Measurements from ENCODE around the gene BTG4. TPM values are rescaled to one million over a fixed set of nuclear protein-coding genes. Genes with fewer than 3 reads are reported as not detected.

BTG4 gene
- total RNA-seq, result not detected

- DNase-seq, result peak; percentile 5 to 21
- Histone ChIP-seq H3K27ac (no peak within 1 kb of the TSS), H3K4me3 (replicated peaks in 1 of 3) (peak within 1 kb of the TSS in 2 of 3 donors; percentile 41 to 45), H3K9me3 (no peaks in the 10 kb centered on the region), H3K4me1 (peaks cover 0 to 11% of the 10 kb centered on the region in 2 donors), H3K27me3 (no peaks in the 10 kb centered on the region), H3K36me3 (no peaks in the 10 kb centered on the region)
- TF ChIP-seq CTCF (IDR thresholded peaks at IDR 0.05), result peak in 1 of 6 experiments; percentile 14
- no peak for TF ChIP-seq POLR2A (IDR thresholded peaks at IDR 0.05)
- intact Hi-C loops (cut with DNase I), result no loop called here
- whole genome bisulfite sequencing, 2 donors, result 4 to 5% methylated on average over 34 to 77 of the region's 90 CpGs
These were observed at the start of gene BTG4 for GRCh38 chr11:111512296-111513239. BTG4 (minus strand) TSS chr11:111512386; CDS start chr11:111498776, 13,610 bp downstream.

GRCh38 chr11:111561791-111562325, 49.7 kb upstream of the BTG4 start:
- H3K27me3 ChIP-seq, result no peaks in the 10 kb centered on the region
- H3K4me1 ChIP-seq, result no peaks in the 10 kb centered on the region
- H3K9me3 ChIP-seq, result no peaks in the 10 kb centered on the region
- H3K36me3 ChIP-seq, result peaks cover 0 to 5% of the 10 kb centered on the region in 2 donors
- 75 to 80% methylated on average over 3 of the region's 3 CpGs for WGBS, 2 donors
- no peak for DNase-seq
- no peak overlapping the region for H3K27ac ChIP-seq
- intact Hi-C loops (cut with DNase I), result loop anchor here (10.0 kb wide), 1 partner anchor 283 kb away; no protein-coding TSS in a partner anchor
- H3K4me3 ChIP-seq (replicated peaks in 1 of 3), result no peak overlapping the region
- TF ChIP-seq POLR2A (IDR thresholded peaks at IDR 0.05) (no peak), CTCF (IDR thresholded peaks at IDR 0.05) (no peak)

GRCh38 chr11:111561306-111561705, 49.1 kb upstream of the BTG4 start:
- H3K9me3 ChIP-seq, result no peaks in the 10 kb centered on the region
- H3K27ac ChIP-seq, result peak overlapping the region in 1 of 3 donors; percentile 39
- H3K4me1 ChIP-seq, result no peaks in the 10 kb centered on the region
- intact Hi-C loops (cut with DNase I), result loop anchor here (10.0 kb wide), 1 partner anchor 283 kb away; no protein-coding TSS in a partner anchor
- no peak overlapping the region for H3K4me3 ChIP-seq (replicated peaks in 1 of 3)
- TF ChIP-seq CTCF (IDR thresholded peaks at IDR 0.05), result no peak
- TF ChIP-seq POLR2A (IDR thresholded peaks at IDR 0.05), result no peak
- no peak for DNase-seq
- peaks cover 0 to 5% of the 10 kb centered on the region in 2 donors for H3K36me3 ChIP-seq
- no peaks in the 10 kb centered on the region for H3K27me3 ChIP-seq
- 86 to 94% methylated on average over 3 of the region's 3 CpGs for WGBS, 2 donors

- Histone ChIP-seq H3K4me1 (no peaks in the 10 kb centered on the region), H3K4me3 (replicated peaks in 1 of 3) (no peak overlapping the region), H3K27ac (peak overlapping the region in 1 of 3 donors; percentile 39), H3K36me3 (peaks cover 0 to 5% of the 10 kb centered on the region in 2 donors), H3K27me3 (no peaks in the 10 kb centered on the region), H3K9me3 (no peaks in the 10 kb centered on the region)
- WGBS, 2 donors, result 75% methylated on average over 3 of the region's 3 CpGs
- DNase-seq, result no peak
- intact Hi-C loops (cut with DNase I), result loop anchor here (10.0 kb wide), 1 partner anchor 284 kb away; no protein-coding TSS in a partner anchor
- TF ChIP-seq CTCF (IDR thresholded peaks at IDR 0.05) (no peak), POLR2A (IDR thresholded peaks at IDR 0.05) (no peak)
These were observed 48.6 kb upstream of the BTG4 start for GRCh38 chr11:111560800-111561199.

All from thyroid gland (tissue), 4 donors.